ENCODE results near the gene C9orf57. TPM values are rescaled to one million over a fixed set of nuclear protein-coding genes. Genes with fewer than 3 reads are reported as not detected.
A peak's percentile ranks its signal among the peaks of the same experiment; 100 is the strongest.

C9orf57 gene
- total and polyA plus RNA-seq, 2 donors (not counting 1 experiment from before 2014, with no cell fraction given): not detected

- Histone ChIP-seq H3K27me3 (ENCODE audit: control insufficient read depth, insufficient read depth, low read length) (no peaks in the 10 kb centered on the region), H3K27ac (ENCODE audit: insufficient read depth, low read length) (no peak overlapping the region), H2AFZ (ENCODE audit: low read length) (no peak overlapping the region), H3K4me2 (ENCODE audit: extremely low read depth, insufficient read depth, low read length) (no peak overlapping the region), H3K9ac (ENCODE audit: insufficient read depth, low read length) (no peak overlapping the region), H3K79me2 (ENCODE audit: control insufficient read depth, insufficient read depth, low read length) (no peaks in the 10 kb centered on the region), H3K9me3 (ENCODE audit: control insufficient read depth, insufficient read depth, low read depth, low read length) (no peaks in the 10 kb centered on the region), H3K4me3 (replicated peaks in 1 of 4; ENCODE audit: control extremely low read depth in 1 of 4, insufficient read depth in 1 of 4, low read depth in 3 of 4, low read length in 4 of 4) (no peak overlapping the region), H3K36me3 (ENCODE audit: control insufficient read depth, insufficient read depth, low read length) (no peaks in the 10 kb centered on the region), H4K20me1 (ENCODE audit: control insufficient read depth, extremely low read depth, insufficient read depth, low read length) (no peaks in the 10 kb centered on the region), H3K4me1 (ENCODE audit: control insufficient read depth, extremely low read depth, insufficient read depth, low read length) (no peaks in the 10 kb centered on the region)
- TF ChIP-seq CTCF (conservative IDR thresholded peaks at IDR 0.05 in 1 of 2, IDR thresholded peaks at IDR 0.05 in 1 of 2; ENCODE audit: low read depth in 1 of 2, low read length in 2 of 2): no peak
- no peak for TF ChIP-seq EZH2 (IDR thresholded peaks at IDR 0.05; ENCODE audit: low read length, missing control alignments)
- peak in 1 of 2 donors; percentile 16 for DNase-seq (ENCODE audit: low read depth in 2 of 2)
Observed at GRCh38 chr9:72065076-72065475, 4.7 kb upstream of the C9orf57 start.

- H3K27me3 ChIP-seq (ENCODE audit: control insufficient read depth, insufficient read depth, low read length): no peaks in the 10 kb centered on the region
- H3K4me3 ChIP-seq (replicated peaks in 1 of 4; ENCODE audit: control extremely low read depth in 1 of 4, insufficient read depth in 1 of 4, low read depth in 3 of 4, low read length in 4 of 4): no peak overlapping the region
- no peaks in the 10 kb centered on the region for H3K36me3 ChIP-seq (ENCODE audit: control insufficient read depth, insufficient read depth, low read length)
- no peak for TF ChIP-seq CTCF (conservative IDR thresholded peaks at IDR 0.05 in 1 of 2, IDR thresholded peaks at IDR 0.05 in 1 of 2; ENCODE audit: low read depth in 1 of 2, low read length in 2 of 2)
- TF ChIP-seq EZH2 (IDR thresholded peaks at IDR 0.05; ENCODE audit: low read length, missing control alignments): no peak
- no peak for DNase-seq (ENCODE audit: low read depth in 2 of 2)
- no peaks in the 10 kb centered on the region for H3K4me1 ChIP-seq (ENCODE audit: control insufficient read depth, extremely low read depth, insufficient read depth, low read length)
- no peak overlapping the region for H3K4me2 ChIP-seq (ENCODE audit: extremely low read depth, insufficient read depth, low read length)
- no peak overlapping the region for H3K9ac ChIP-seq (ENCODE audit: insufficient read depth, low read length)
- H2AFZ ChIP-seq (ENCODE audit: low read length): no peak overlapping the region
- H4K20me1 ChIP-seq (ENCODE audit: control insufficient read depth, extremely low read depth, insufficient read depth, low read length): no peaks in the 10 kb centered on the region
- no peaks in the 10 kb centered on the region for H3K9me3 ChIP-seq (ENCODE audit: control insufficient read depth, insufficient read depth, low read depth, low read length)
- no peaks in the 10 kb centered on the region for H3K79me2 ChIP-seq (ENCODE audit: control insufficient read depth, insufficient read depth, low read length)
- H3K27ac ChIP-seq (ENCODE audit: insufficient read depth, low read length): no peak overlapping the region
Observed at GRCh38 chr9:72052122-72052521, 8.3 kb downstream of the C9orf57 start.

GRCh38 chr9:72048850-72049249 lies 11.6 kb downstream of the C9orf57 start:
- Histone ChIP-seq H3K27me3 (ENCODE audit: control insufficient read depth, insufficient read depth, low read length) (no peaks in the 10 kb centered on the region), H4K20me1 (ENCODE audit: control insufficient read depth, extremely low read depth, insufficient read depth, low read length) (no peaks in the 10 kb centered on the region), H3K27ac (ENCODE audit: insufficient read depth, low read length) (no peak overlapping the region), H3K4me3 (replicated peaks in 1 of 4; ENCODE audit: control extremely low read depth in 1 of 4, insufficient read depth in 1 of 4, low read depth in 3 of 4, low read length in 4 of 4) (no peak overlapping the region), H3K36me3 (ENCODE audit: control insufficient read depth, insufficient read depth, low read length) (no peaks in the 10 kb centered on the region), H3K9ac (ENCODE audit: insufficient read depth, low read length) (no peak overlapping the region), H2AFZ (ENCODE audit: low read length) (no peak overlapping the region), H3K4me2 (ENCODE audit: extremely low read depth, insufficient read depth, low read length) (no peak overlapping the region), H3K79me2 (ENCODE audit: control insufficient read depth, insufficient read depth, low read length) (no peaks in the 10 kb centered on the region), H3K9me3 (ENCODE audit: control insufficient read depth, insufficient read depth, low read depth, low read length) (no peaks in the 10 kb centered on the region), H3K4me1 (ENCODE audit: control insufficient read depth, extremely low read depth, insufficient read depth, low read length) (no peaks in the 10 kb centered on the region)
- TF ChIP-seq EZH2 (IDR thresholded peaks at IDR 0.05; ENCODE audit: low read length, missing control alignments): no peak
- TF ChIP-seq CTCF (conservative IDR thresholded peaks at IDR 0.05 in 1 of 2, IDR thresholded peaks at IDR 0.05 in 1 of 2; ENCODE audit: low read depth in 1 of 2, low read length in 2 of 2): no peak
- peak; percentile 42 to 63 for DNase-seq (ENCODE audit: low read depth in 2 of 2)

Measured in fibroblast of lung (primary cell).